Measurements from ENCODE around the gene NUPR2.
"Not testable (repeated sequence)": the region's sequence is repeated elsewhere in the genome, so short reads cannot be mapped to it uniquely, and the experiment has no call there.

NUPR2 gene

DNA sequence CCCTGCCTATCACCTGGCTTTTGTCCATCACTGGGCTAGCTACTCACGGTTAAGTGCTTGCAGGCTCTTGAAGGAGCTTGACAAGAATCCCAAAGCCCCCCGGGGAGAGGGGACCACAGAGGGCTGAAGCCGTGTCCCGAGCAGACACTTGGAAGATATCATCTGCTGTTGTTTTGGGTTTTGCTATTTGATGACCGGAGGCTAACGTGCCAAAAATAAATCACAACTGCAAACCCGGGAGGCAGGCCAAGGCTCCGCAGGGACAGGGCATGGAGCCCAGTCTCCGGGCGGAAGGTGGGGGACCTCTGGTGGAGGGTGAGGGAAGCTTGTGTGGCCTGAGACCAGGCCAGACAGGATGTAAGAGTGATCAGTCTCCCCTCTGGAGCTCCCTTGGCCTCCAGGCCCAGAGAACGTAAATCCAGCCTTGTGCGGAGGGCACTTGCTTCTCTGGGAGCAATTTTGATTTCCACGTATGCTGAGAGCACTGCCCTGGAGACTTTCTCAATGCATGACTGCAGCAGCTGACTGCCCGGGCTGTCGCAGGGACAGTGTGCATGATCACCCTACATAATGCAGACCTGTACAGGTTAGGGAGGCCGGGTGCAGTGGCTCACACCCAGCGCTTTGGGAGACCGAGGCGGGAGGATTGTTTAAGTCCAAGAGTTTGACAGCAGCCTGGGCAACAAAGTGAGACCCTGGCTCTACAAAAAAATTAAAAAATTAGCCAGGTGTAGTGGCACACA is 23.3 kb downstream of the NUPR2 start, which contains the start of gene PHKG1:
TSS of gene PHKG1 (minus strand) at position 164 of the 743 bp plus-strand sequence. CDS start 4,011 bp downstream, outside the sequence.
- TF ChIP-seq, protein P1, sequence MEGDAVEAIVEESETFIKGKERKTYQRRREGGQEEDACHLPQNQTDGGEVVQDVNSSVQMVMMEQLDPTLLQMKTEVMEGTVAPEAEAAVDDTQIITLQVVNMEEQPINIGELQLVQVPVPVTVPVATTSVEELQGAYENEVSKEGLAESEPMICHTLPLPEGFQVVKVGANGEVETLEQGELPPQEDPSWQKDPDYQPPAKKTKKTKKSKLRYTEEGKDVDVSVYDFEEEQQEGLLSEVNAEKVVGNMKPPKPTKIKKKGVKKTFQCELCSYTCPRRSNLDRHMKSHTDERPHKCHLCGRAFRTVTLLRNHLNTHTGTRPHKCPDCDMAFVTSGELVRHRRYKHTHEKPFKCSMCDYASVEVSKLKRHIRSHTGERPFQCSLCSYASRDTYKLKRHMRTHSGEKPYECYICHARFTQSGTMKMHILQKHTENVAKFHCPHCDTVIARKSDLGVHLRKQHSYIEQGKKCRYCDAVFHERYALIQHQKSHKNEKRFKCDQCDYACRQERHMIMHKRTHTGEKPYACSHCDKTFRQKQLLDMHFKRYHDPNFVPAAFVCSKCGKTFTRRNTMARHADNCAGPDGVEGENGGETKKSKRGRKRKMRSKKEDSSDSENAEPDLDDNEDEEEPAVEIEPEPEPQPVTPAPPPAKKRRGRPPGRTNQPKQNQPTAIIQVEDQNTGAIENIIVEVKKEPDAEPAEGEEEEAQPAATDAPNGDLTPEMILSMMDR (IDR thresholded peaks at IDR 0.05; ENCODE audit: borderline replicate concordance, insufficient read depth, low read depth, low read length): no peak
- no peak within 1 kb of the TSS for H3K4me3 ChIP-seq (ENCODE audit: low read depth, low read length)

- not testable (repeated sequence) for H3K4me3 ChIP-seq (ENCODE audit: low read depth, low read length)
Measured at GRCh38 chr7:56092388-56092787, 23.8 kb downstream of the NUPR2 start.

- no peak overlapping the region for H3K4me3 ChIP-seq (ENCODE audit: low read depth, low read length)
- TF ChIP-seq, protein P1 (IDR thresholded peaks at IDR 0.05; ENCODE audit: borderline replicate concordance, insufficient read depth, low read depth, low read length): no peak
Measured at GRCh38 chr7:56091591-56091990, 24.6 kb downstream of the NUPR2 start.

GRCh38 chr7:56087445-56087844 is 28.8 kb downstream of the NUPR2 start:
- TF ChIP-seq, protein P1 (IDR thresholded peaks at IDR 0.05; ENCODE audit: borderline replicate concordance, insufficient read depth, low read depth, low read length): no peak
- H3K4me3 ChIP-seq (ENCODE audit: low read depth, low read length): no peak overlapping the region

GRCh38 chr7:56086761-56087160 is 29.5 kb downstream of the NUPR2 start:
- H3K4me3 ChIP-seq (ENCODE audit: low read depth, low read length): no peak overlapping the region

GRCh38 chr7:56083150-56083785 is 32.9 kb downstream of the NUPR2 start:
- no peak overlapping the region for H3K4me3 ChIP-seq (ENCODE audit: low read depth, low read length)
- TF ChIP-seq, protein P1 (IDR thresholded peaks at IDR 0.05; ENCODE audit: borderline replicate concordance, insufficient read depth, low read depth, low read length): no peak

More at GRCh38 chr7:56086761-56087160, 29.5 kb downstream of the NUPR2 start:
- TF ChIP-seq, protein P1 (IDR thresholded peaks at IDR 0.05; ENCODE audit: borderline replicate concordance, insufficient read depth, low read depth, low read length): no peak

DNA sequence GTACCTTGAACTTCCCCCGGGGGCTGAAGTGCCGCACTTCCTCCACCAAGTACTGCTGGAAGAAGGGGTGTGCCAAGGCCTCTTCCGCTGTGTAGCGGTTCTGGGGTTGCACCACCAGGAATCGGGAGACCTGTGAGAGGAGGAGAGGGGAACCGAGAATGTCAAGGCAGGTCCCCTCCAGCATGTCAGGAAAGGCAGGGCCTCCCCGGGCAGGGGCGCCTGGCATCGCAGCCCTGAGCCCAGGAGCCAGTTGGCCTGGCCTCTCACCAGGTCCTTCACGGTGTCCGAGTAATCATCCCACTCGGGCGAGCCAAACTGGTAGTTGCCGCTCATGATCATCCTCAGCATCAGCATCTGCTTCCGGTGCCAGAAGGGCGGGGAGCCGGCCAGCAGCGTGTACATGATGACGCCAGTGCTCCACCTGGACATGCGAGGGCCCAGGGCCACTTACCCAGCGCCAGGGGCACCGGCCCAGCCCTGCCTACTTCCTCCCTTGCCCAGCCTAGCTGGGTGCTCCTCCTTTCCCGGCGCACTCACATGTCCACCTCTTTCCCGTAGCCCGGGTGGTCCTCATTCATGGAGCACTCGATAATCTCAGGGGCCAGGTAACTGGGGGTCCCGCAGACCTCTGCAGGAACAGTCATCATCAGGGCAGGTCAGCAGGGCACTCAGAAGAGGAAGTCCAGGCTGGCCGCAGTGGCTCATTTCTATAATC is 34.4 kb downstream of the NUPR2 start:
- TF ChIP-seq, protein P1 (IDR thresholded peaks at IDR 0.05; ENCODE audit: borderline replicate concordance, insufficient read depth, low read depth, low read length): no peak
- H3K4me3 ChIP-seq (ENCODE audit: low read depth, low read length): no peak overlapping the region

GRCh38 chr7:56080726-56081435 is 35.3 kb downstream of the NUPR2 start:
- not testable (repeated sequence) for H3K4me3 ChIP-seq (ENCODE audit: low read depth, low read length)
